B cell (primary cell): ENCODE measurements around the gene CD74.

Experiments
- EZH2 ChIP-seq: IDR thresholded peaks from 2 replicates; pipeline ENCODE4 v1.6.1; 2012; ENCODE audit warnings: borderline replicate concordance, low read depth, mild to moderate bottlenecking, moderate library complexity, low read length; ENCODE audit not compliant: insufficient read depth, poor library complexity, severe bottlenecking
- TF ChIP-seq, protein P1 (sequence below): fragments of 200-600 bp; IDR thresholded peaks from one replicate; pipeline ENCODE4 v1.8.0; 2022; ENCODE audit warnings: antibody characterized with exemption, mild to moderate bottlenecking

DNA sequence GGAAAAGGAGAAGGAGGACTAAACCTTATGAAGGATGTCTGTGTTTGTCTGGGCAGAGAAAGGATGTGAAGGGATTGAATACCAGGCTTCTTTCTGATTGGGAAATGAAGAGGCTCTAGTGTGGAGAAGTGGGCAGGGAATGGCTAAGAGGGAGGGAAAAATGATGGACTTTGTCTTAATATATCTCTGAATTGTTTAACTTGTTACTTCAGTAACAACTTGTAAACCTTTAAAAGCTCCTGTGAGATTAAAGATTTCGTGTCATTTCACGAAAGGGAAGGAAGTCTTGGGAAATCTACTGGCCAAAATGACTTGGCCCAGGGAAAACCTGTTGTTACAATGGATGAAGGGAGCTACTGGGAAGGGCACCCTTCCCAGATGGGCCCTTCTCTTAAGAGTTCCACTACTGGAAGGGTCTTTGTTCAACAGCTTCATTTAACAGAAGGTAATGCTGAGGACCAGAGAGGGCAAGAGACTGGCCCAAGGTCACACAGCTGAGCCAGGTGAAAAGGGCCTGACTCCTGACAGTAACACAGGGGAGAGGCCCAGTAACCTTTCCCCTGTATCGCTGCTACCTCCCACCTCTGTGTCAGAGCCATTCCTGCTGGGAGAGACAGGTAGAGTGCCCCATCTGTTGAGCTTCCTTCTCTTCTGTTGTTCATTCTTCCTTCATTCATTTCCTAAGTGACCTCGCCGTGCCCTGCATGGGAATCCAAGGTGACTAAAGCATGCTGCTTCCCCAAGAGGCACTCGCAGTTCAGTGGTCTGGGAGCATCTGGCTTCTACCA is 60.3 kb downstream of the CD74 start:
- TF ChIP-seq, protein P1, sequence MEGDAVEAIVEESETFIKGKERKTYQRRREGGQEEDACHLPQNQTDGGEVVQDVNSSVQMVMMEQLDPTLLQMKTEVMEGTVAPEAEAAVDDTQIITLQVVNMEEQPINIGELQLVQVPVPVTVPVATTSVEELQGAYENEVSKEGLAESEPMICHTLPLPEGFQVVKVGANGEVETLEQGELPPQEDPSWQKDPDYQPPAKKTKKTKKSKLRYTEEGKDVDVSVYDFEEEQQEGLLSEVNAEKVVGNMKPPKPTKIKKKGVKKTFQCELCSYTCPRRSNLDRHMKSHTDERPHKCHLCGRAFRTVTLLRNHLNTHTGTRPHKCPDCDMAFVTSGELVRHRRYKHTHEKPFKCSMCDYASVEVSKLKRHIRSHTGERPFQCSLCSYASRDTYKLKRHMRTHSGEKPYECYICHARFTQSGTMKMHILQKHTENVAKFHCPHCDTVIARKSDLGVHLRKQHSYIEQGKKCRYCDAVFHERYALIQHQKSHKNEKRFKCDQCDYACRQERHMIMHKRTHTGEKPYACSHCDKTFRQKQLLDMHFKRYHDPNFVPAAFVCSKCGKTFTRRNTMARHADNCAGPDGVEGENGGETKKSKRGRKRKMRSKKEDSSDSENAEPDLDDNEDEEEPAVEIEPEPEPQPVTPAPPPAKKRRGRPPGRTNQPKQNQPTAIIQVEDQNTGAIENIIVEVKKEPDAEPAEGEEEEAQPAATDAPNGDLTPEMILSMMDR = no peak
- no peak for TF ChIP-seq EZH2
